Activated CD4-positive, alpha-beta T cell treated with anti-CD3 and anti-CD28 coated beads, Interleukin-2, Interleukin-4, amounts not matched to agents 100 ng/mL and 50 ng/mL, durations not matched to agents 16 hours and 8 hours (primary cell): ENCODE data around the gene REL.
"Not testable (repeated sequence)": the region's sequence is repeated elsewhere in the genome, so short reads cannot be mapped to it uniquely, and the experiment has no call there.

Experiments used
- DNase-seq: peaks from one replicate; pipeline ENCODE4 v3.0.0-alpha.2; 2020; ENCODE audit warnings: low spot score

REL gene

GRCh38 chr2:60925994-60926740 is 44.8 kb downstream of the REL start:
- DNase-seq: no peak

DNA sequence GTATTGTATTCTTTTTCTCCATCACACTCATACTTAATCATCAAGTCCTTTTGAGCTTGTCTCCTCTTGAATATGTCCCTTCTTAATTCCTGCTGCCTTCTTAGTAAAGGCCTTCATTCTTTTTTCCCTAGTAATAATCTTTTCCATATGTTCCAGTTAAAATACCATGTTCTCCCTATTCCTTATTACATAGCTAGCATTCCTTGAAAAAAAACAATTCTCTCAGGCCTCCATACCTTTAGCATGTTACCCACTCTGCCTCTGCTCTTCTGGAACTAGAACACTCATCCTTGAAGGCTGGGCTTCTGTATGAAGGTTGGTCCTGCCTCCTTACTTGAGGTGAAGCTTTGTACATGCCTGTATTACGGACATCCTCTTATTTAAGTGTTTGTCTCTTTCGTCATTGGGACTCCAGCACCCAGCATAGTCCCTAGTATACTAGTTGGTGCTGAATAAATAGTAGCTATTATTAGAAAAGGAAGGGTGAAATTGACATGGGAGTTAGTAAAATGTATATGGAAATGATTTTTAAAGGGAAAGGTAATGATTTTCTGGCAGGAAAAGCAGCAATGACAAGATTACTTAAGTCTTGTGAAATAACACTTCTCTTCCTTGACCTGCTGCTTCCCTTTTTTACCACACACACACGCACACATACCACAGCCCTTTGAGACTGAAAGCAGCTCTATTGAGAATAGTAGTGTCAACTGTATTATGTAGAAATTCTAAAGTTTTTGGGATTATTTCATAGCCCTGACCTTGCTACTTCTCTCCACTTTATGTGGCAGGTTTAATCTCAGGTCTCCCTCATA is 45.6 kb downstream of the REL start:
- DNase-seq: no peak

DNA sequence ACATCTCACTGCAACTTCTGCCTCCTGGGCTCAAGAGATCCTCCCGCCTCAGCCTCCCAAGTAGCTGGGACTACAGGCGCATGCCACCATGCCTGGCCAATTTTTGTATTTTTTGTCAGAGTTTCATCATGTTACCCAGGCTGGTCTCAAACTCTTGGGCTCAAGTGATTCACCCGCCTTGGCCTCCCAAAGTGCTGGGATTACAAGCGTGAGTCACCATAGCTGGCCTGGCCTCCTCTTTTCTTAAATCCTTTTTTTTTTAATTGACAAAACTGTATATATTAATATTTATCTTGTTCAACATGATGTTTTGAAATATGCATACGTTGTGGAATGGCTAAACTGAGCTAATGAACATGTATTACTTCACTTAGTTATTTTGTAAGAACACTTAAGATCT is 50.7 kb downstream of the REL start:
- not testable (repeated sequence) for DNase-seq

DNA sequence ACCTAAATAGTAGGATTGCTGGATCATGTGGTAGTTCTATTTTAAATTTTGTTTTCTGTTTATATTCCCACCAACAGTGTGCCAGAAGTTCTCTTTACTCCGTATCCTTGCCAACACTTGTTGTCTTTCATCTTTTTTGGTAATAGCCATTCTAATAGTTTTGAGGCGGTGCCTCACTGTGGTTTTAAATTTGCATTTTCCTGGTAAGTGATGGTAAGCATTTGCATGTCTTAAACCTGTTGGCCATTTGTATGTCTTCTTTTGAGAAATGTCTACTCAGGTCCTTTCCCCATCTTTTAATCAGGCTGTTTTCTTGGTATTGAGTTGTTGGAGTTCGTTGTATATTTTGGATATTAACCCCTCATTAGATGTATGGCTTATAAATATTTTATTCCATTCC is 51.6 kb downstream of the REL start:
- DNase-seq: no peak

DNA sequence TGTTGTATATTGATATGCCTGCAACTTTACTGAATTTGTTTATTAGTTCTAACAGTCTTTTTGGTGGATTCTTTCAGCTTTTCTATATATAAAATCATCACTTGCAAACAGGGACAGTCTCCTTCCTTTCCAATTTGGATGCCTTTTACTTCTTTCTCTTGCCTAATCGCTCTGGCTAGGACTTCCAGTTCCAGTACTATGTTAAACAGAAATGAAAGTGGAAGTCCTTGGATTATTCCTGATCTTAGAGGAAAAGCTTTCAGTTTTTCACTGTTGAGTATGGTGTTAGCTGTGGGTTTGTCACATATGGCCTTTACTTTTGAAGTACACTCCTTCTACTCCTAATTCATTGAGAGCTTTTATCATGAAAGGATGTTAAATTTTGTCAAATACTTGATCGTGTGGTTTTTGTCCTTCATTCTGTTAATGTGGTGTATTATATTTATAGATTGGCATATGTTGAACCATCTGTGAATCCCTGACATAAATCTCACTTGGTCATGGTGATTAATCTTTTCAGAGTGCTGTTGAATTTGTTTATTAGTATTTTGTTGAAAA is 52.9 kb downstream of the REL start:
- no peak for DNase-seq

- DNase-seq: no peak
Observed at GRCh38 chr2:60936757-60937156, 55.4 kb downstream of the REL start.

DNA sequence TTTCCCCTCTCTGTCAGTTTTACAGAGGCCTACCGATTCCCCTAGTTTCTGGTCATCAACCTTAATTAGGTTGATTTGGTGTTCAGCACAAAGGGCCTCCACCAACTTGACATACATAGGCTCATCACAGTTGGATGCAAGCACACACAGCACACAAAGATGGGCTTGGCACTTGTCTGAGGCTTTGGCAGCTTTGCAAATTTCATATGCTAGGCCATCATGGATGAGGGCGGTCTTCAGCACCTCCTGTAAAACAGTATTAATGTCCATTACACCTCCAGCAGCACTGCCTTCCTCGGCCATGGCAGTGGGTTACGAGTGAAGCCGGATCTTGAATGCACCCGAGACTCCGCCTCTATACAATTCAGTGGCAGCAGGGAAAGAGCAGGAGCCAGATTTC is 56.9 kb downstream of the REL start:
- DNase-seq: no peak

DNA sequence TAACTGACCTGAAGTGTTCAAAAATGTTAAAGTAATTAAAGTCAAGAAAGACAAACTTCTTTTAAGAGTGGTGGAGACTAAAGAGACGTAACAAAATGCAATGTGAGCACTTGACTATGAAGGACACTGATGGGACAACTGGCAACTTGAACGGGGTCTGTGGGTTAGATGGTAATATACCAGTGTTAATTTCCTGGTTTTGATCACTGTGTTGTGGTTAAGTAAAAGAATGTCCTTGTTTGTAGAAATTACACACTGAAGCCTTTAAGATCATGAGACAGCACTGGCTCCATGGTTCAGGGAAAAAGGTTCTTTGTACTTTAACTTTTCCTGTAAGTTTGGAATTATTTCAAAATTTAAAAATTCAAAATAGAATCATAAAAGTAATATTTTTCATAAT is 58.2 kb downstream of the REL start:
- no peak for DNase-seq

DNA sequence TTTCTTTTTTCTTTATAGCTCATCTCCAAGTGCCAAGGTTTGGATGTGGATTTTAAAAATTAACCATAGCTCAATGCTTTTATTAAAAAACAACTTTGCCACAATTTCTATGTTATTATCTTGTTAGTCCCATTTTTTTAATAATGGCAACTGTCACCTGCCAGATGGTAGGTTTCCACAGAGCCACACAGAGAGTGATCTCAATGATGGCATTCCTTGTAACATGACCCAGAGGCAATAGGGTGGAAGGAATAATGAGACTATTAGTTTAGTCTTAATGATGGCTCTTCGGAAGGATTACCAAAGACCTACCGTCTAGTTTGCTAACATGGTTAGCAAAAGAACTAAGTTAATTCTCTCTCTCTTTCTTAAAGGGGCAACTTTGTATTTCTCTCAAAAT is 64.0 kb downstream of the REL start:
- DNase-seq: no peak

- DNase-seq: no peak
Observed at GRCh38 chr2:60947056-60947455, 65.7 kb downstream of the REL start.

DNA sequence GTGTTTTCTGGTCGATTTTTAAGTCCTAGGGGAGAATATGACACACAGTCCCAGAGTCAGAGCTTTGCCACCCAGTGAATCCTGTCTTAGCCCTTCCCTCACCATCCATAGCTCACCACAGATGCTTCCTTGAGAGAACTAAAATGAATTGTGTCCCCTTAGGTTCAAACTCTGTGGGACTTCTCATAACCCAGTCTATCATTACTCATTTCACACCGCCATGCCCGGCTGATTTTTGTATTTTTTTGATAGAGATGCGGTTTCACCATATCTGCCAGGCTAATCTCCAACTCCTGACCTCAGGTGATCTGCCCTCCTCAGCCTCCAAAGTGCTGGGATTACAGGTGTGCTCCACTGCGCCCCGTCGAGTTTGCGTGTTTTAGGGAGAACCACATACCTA is 66.8 kb downstream of the REL start:
- DNase-seq: no peak

- no peak for DNase-seq
Observed at GRCh38 chr2:60948926-60949579, 67.7 kb downstream of the REL start.

DNA sequence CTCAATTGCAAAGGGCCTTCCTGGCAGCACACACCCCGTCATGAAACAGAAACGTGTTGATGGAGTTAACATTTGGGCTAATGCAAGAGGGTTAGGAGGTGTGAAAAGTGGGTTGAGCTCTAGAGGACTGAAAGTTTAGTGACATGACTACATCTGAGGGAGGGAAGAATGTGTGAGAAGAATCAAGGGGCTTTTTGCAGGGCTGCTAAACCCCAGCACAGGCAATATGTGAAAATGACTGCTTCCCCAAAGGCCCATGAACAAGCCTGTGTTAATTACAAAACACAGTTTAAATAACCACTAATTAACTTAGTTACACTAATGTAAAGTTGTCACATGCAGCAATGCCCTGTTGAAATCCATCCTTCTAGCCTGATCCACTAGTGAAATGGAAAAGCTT is 72.8 kb downstream of the REL start:
- DNase-seq: no peak

- DNase-seq: no peak
Observed at GRCh38 chr2:60957224-60957623, 75.8 kb downstream of the REL start.

GRCh38 chr2:60957643-60958042 is 76.3 kb downstream of the REL start:
- DNase-seq: no peak

DNA sequence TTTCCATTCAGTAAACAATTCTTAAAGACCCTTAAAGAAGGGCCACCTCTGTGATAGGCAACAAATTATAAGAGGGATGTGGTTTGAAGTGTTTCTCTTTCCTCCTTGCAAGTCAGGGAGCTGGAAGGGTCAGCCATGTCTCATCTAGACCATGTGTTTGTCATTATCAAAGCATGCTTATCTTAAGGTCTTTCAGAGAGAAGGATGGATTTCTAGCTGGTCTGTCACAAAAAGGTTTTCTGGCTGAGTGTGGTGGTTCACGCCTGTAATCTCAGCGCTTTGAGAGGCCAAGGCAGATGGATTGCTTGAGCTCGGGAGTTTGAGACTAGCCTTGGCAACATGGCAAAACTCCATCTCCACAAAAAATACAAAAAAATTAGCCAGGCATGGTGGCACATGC is 77.0 kb downstream of the REL start:
- DNase-seq: no peak

DNA sequence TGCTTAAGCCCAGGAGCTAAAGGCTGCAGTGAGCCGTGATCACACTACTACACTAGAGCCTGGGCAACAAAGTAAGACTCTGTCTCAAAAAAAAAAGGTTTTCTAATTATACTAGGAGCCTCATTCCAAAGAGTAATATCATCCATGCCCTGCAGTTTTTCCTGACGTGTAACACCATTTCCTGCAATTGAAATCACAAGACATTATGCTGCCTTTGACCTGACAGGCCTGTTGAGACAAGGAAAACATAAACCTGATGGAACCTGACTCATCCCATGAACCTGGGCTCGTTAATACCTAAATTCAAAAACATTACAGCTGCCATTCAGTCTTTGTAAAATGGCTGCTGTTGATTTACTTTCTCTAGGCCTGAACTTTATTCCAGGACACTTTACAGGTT is 77.4 kb downstream of the REL start:
- DNase-seq: no peak

- DNase-seq: no peak
Observed at GRCh38 chr2:60959501-60959900, 78.1 kb downstream of the REL start.

GRCh38 chr2:60960706-60961105 is 79.3 kb downstream of the REL start:
- no peak for DNase-seq

- DNase-seq: no peak
Observed at GRCh38 chr2:60961457-60961856, 80.1 kb downstream of the REL start.

DNA sequence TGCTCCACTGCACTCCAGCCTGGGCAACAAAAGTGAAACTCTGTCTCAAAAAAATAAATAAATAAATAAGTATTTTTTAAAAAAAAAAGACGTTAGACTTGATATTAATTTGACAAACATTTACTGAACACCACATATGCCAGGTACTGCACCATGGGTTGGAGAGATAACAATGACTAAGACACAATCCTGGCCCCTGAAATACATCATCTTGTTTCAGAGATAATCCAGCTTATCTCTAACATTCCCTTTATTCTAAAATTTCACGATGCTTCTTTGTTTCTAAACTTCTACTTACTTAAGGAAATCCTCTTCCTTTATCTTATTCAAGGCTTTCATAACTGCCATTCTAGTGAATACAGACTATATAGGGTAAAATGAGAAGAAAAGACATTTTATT is 81.2 kb downstream of the REL start:
- DNase-seq: no peak

DNA sequence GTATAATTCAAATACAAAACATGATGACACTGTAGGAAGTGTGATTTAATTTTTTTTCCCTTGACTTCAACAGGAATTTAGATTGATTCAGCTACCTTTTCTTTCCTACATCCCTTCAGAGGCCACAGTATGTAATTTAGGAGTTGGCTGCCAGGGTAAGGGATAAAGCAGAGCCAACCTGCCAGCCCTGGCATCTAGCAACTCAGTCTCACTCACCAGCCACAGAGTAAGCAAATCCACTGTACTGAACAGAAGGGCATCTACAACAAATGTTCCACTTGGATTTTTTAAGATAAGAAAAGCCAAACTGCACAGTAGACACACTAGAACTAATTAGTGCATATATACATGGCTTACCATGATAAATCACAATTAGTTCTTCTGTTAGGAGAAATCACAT is 81.8 kb downstream of the REL start:
- DNase-seq: no peak
